LNCAP (cell line): Measurements from ENCODE around the gene CREB5.

Experiments used
- CTCF ChIP-seq: fragments of 450-650 bp; IDR thresholded peaks from 2 replicates; pipeline ENCODE4 v1.5.1; 2017; ENCODE audit warnings: mild to moderate bottlenecking

Gene CREB5

DNA sequence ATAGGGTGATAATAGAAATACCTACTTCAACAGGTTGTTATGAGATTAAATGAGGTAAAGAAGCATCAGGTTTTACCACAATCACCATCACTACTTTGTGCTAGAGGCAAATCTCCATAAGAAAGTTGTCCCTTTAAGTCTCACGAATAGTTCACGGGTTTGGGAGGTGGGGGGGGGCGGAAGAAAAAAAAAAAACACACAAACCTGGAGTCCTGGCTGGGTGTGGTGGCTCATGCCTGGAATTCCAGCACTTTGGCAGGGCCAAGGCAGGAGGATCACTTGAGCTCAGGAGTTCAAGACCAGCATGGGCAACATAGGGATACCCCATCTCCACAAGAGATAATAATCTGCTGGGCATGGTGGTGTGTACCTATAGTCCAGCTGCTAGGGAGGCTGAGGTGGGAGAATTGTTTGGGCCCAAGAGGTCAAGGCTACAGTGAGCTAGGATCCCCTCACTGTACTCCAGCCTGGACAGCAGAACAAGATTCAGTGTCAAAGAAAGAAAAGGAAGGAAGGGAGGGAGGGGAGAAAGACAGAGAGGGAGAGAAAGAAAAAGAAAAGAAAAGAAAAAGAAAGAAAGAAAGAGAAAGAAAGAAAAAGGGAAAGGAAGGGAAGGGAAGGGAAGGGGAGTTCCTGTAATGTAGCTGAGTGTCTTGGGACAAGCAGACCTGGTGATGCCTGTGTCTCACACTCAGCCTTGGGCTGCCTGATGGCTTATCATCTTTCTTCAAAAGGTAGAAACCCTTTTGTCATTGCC lies 231.4 kb downstream of the CREB5 start:
- TF ChIP-seq CTCF: no peak

- TF ChIP-seq CTCF: no peak
These were observed 233.5 kb downstream of the CREB5 start for GRCh38 chr7:28645866-28646265.

- TF ChIP-seq CTCF: no peak
These were observed 234.2 kb downstream of the CREB5 start for GRCh38 chr7:28646376-28647075.

GRCh38 chr7:28647076-28647421 lies 234.7 kb downstream of the CREB5 start:
- TF ChIP-seq CTCF: no peak

- no peak for TF ChIP-seq CTCF
These were observed 236.9 kb downstream of the CREB5 start for GRCh38 chr7:28649189-28649588.

DNA sequence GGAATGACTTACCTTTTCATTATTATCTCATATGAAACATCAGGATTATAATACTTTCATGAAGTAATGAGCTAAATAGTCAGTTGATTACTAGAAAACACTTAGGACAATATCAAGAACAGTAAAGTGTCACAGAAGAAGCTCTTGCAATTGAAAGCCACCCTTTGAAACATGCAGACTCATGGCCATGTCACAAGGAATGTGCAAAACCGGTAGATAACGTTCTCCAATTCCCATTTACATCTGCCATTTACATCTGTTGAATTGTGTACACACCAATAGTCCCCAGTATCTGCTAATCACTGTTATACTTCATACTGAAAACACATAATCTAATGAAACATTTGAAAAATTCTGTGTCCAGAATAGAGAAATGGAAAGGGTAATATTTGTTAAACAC lies 237.5 kb downstream of the CREB5 start:
- no peak for TF ChIP-seq CTCF

DNA sequence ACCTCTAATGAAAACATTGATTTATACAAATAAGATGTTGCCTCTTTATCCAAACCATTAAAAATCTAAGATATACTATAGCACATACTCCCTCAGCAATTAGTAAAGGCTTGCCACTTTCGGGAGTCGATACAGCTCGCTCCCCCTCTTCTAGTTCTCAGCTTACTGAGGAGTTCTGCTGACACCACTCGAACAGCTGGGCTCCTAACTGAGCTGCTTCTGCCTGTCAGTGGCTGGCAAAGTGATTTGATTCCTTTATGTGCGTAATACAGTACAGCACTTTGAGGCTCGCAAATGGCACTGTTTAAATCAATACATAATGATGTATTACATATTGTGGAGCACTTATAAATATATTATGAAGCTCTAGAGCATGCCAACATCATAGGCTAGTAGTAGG lies 241.8 kb downstream of the CREB5 start:
- TF ChIP-seq CTCF: no peak
